ENCODE results near the gene TYK2.
"Not testable (repeated sequence)": the region's sequence is repeated elsewhere in the genome, so short reads cannot be mapped to it uniquely, and the experiment has no call there.

The TYK2 gene

DNA sequence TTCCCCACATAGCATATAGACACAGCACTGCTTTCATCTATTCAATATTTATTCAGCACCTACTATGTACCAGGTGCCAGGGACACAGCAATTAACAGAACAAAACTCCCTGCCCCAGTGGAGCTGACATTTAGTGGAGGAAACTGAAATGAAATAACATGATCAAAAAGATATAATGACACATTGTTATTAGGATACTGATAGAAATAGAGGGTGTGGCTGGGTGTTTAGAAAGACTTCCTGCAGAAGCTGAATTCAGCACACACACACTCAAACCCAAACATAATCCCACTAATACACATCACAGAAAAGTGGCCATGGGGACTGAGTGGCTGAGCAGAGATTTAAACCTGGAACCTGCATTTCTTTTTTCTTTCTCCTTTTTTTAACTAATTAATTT is 26.7 kb upstream of the TYK2 start:
- no peak for DNase-seq

GRCh38 chr19:10406191-10406590 is 25.8 kb upstream of the TYK2 start:
- no peak for DNase-seq

- DNase-seq: no peak
Observed at GRCh38 chr19:10404888-10405820, 24.8 kb upstream of the TYK2 start.

GRCh38 chr19:10403137-10404021 is 23.0 kb upstream of the TYK2 start, which contains the start of gene CDC37:
CDC37 (minus strand) TSS chr19:10403542; CDS start chr19:10403479, 63 bp downstream.
- peak; percentile 96 for DNase-seq

DNA sequence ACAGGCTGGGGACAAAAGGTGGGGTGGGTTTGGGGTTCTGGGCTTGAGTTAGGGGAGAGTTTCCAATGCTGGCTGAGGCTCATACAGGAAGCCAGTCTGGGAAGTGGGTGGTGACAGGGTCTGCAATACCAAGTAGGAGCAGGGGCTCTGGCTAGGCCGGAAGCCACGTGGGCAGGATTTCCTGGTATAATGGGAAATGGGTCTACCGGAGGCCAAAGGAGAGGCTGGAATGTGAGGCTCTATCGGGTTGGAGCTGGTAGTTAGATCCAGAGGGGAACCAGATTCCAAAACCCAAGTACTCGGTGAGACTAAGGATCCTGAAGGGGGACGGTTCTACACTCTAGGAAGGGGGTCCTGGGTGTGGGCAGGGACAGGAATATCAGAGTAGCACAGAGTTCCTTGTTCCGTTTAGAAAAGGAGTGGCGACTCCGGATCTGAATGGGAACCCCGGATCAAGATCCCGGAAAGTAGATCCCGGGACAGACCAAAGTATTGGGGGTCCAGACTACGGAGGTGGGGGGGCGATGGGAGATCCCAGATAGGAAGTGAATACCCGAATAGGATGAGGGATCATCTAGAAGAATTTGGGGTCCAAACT is 22.2 kb upstream of the TYK2 start:
- peak; percentile 42 for DNase-seq

GRCh38 chr19:10399878-10400277 is 19.5 kb upstream of the TYK2 start:
- DNase-seq: no peak

DNA sequence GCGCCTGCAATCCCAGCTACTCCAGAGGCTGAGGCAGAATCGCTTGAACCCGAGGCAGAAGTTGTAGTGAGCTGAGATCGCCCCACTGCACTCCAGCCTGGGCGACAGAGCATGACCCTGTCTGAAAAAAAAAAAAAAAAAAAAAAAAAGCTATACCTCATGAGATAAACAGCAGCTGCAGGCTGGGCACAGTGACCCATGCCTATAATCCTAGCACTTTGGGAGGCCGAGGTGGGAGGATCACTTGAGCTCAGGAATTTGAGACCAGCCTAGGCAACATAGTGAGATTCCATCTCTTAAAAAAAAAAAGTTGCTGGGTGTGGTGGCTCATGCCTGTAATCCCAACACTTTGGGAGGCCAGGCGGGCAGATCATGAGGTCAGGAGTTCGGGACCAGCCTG is 19.0 kb upstream of the TYK2 start:
- not testable (repeated sequence) for DNase-seq

- no peak for DNase-seq
Observed at GRCh38 chr19:10398819-10399218, 18.4 kb upstream of the TYK2 start.

GRCh38 chr19:10395917-10396316 is 15.5 kb upstream of the TYK2 start:
- no peak for DNase-seq

DNA sequence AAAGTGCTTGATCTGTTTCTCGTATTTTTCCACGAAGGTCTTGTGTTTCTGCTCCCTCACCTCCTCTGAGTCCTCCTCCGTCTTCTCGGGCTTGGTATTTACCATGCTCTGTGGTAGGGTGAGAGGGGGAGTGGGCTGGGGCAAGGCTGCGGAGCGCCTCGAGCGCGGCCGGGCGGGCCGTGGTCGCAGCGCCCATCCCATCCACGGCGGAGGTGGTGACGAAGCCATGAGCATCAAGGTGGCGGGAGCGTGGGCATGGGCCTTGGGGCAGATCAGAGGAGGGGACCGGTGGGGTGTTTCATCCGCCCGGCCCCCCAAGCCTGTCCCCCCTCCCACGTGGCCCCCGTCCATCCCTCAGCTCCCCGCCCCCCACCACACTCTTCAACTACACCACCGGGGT is 15.1 kb upstream of the TYK2 start:
- no peak for DNase-seq

- DNase-seq: no peak
Observed at GRCh38 chr19:10395003-10395402, 14.6 kb upstream of the TYK2 start.

- DNase-seq: no peak
Observed at GRCh38 chr19:10393137-10393536, 12.8 kb upstream of the TYK2 start.

DNA sequence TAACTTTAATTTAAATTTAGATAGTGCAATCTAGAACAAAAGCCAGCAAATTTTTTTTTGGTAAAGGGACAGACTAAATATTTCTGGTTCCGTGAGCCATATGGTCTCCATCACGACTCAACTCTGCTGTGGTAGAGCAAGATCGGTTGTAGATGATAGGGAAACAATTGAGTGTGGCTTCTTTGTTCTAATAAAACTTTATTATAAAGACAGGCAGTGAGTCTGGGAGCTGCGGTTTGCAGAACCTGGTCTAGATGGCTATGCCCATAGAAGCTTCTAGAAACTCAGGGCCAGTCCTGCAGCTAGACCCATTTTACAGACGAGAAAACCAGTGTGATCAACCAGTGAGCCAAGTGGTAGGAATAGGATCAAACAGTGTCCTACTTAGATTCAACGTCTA is 11.7 kb upstream of the TYK2 start:
- DNase-seq: no peak

DNA sequence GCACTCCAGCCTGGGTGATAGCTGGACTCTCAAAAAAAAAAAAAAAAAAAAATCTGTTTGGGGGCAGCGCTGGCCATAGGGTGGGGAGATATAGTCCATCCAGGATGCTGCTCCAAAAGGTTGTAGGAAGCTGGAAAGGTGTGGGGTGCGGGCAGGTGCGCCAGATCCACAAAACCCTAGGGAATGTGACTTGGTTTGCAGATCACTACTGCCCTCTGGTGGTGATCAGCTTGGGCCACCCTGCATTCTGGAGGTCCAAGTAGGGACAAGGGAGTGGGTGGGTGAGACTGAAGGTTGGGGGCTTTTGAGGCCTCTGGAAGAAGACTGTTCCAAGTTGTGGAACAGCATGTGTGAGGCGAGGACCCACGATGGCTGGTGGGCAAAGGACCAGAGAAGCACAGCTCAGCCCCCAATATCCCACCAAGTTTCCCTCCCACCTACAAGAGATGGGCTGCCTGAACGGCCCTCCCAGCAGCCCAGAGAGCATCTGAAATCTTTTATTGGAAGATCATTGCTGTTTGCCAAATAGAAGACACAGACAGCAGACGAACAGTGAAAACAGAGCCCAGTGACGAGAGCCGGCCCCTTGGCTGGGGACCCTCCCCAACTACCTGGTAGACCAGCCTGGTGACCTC is 10.4 kb upstream of the TYK2 start:
- peak; percentile 59 for DNase-seq

- DNase-seq: no peak
Observed at GRCh38 chr19:10389863-10390262, 9.5 kb upstream of the TYK2 start.

GRCh38 chr19:10388957-10389356 is 8.6 kb upstream of the TYK2 start:
- peak; percentile 75 for DNase-seq

- DNase-seq: no peak
Observed at GRCh38 chr19:10384580-10384979, 4.2 kb upstream of the TYK2 start.

- DNase-seq: not testable (repeated sequence)
Observed at GRCh38 chr19:10383223-10383499, 2.8 kb upstream of the TYK2 start.

DNA sequence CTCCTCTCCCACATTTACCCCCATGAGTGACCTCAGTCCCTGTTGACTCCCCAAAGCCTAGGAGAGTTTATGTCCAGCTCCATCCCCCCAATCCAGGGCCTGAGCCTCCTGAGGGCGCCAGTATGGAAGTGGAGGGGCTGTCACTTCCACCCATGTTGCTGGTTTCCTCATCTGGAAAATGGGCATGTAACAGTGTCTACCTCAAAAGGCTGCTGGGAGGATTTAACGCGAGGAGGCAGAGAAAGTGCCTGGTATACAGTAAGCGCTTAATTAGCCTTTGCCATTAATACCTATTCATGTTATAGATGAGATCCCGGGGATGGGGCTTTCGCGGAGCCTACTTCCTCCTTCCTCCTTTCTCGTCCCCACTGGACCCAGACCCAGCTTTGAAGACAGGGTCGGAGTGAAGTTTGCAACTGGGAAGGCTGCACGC is 476 bp downstream of the TYK2 start:
- no peak for DNase-seq

DNA sequence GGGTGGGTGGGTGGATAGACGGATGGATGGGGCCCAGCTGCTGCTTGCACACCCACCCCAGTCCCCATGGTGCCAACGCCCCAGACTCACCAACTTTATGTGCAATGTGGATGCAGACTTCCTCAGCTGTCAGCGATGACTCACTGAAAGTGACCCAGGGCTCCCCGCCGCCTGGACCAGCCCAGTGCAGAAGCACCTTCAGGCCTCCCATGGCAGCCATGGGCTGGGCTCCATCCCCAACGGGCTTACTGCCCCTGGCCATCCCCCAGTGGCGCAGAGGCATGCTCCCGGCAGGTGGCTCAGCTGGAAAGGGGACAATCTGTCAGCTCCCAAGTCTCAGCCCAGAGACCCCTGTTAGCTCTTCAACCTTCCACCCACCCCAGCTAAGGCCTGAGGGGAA is 2.2 kb downstream of the TYK2 start:
- DNase-seq: no peak

DNA sequence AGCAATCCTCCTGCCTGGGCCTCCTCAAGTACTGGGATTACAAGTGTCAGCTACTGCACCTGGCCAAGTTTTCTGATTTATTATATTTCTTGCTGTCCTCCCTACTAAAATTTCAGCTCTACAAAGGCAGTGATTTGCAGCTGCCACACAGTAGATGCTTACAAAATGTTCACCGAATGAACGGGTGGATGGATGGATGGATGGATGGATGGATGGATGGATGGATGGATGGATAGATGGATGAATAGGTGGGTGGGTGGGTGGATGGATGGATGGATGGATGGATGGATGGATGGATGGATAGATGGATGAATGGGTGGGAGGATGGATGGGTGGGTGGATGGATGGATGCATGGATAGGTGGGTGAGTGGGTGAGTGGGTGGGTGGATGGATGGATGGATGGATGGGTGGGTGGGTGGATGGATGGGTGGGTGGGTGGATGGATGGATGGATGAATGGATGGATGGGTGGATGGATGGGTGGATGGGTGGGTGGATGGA is 3.2 kb downstream of the TYK2 start:
- not testable (repeated sequence) for DNase-seq

DNA sequence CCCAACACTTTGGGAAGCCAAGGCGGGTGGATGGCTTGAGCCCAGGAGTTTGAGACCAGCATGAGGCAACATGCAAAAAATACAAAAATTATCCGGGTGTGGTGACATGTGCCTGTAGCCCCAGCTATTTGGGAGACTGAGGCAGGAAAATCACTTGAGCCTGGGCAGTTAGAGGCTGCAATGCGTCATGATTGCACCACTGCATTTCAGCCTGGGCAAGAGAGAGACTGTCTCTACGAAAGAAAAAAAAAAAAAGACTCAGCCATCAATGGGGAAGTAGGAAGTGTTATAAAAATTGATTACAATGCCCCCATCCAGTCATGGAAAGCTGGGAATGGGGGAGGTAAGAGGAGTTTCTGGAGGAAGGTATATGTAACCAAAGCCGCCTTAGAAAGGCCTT is 5.4 kb downstream of the TYK2 start:
- no peak for DNase-seq

GRCh38 chr19:10372690-10373089 is 7.7 kb downstream of the TYK2 start:
- no peak for DNase-seq
